HG02884 (cell line): ENCODE measurements around the gene CLCC1.

Experiments
- ATAC-seq: cut with Tn5 transposase; IDR thresholded peaks from one replicate; pipeline ENCODE4 v1.9.1; 2021; ENCODE audit warnings: mild to moderate bottlenecking, moderate library complexity; ENCODE audit not compliant: unreplicated experiment

Gene CLCC1

GRCh38 chr1:108925920-108926319, 37.4 kb downstream of the CLCC1 start:
- ATAC-seq = no peak

GRCh38 chr1:108916788-108917187, 46.5 kb downstream of the CLCC1 start:
- ATAC-seq = no peak
